ENCODE measurements around the gene FLRT3.

Gene FLRT3

DNA sequence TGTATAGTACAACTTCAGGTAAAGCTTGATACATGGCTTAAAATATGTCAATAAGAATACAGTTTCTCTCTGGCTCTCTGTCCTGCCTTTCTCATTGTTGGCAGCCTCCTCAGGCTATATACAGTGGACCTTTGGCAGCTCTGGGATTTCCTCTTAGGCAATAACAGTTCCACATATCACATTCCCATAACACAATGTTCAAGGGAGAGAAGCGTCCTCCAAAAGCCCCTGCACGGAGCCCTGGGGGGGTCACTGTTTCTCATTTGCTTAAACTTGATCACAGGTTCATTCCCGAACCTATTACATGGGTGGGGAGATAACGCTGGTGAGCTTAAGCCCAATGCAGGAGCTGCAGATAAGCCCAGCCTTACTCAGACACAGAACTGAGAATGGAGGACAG is 4.4 kb upstream of the FLRT3 start:
- H3K27ac ChIP-seq = no peak overlapping the region
- TF ChIP-seq, protein P1, sequence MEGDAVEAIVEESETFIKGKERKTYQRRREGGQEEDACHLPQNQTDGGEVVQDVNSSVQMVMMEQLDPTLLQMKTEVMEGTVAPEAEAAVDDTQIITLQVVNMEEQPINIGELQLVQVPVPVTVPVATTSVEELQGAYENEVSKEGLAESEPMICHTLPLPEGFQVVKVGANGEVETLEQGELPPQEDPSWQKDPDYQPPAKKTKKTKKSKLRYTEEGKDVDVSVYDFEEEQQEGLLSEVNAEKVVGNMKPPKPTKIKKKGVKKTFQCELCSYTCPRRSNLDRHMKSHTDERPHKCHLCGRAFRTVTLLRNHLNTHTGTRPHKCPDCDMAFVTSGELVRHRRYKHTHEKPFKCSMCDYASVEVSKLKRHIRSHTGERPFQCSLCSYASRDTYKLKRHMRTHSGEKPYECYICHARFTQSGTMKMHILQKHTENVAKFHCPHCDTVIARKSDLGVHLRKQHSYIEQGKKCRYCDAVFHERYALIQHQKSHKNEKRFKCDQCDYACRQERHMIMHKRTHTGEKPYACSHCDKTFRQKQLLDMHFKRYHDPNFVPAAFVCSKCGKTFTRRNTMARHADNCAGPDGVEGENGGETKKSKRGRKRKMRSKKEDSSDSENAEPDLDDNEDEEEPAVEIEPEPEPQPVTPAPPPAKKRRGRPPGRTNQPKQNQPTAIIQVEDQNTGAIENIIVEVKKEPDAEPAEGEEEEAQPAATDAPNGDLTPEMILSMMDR (conservative IDR thresholded peaks at IDR 0.05) = no peak

DNA sequence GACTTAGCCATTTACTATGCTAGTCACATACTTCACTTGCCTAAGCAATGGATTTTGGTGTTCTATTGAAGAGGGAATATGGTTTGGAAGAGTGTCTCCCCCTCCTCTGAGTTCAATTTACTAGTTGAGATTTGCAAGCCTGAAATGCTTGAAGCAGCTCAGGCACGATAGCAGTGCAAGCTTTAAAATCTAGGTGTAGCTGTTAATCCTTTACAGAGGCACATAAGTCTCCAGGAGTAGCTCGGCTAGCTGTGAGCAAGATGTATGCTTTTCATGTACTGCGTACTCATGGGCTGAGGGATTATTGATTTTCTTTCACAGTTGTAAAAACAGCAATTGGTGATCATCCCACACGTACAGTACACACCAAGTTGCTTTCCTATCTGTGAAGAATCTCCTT is 726 bp downstream of the FLRT3 start:
- TF ChIP-seq, protein P1 (conservative IDR thresholded peaks at IDR 0.05) = no peak; the same call in 1 of the 2 replicates

DNA sequence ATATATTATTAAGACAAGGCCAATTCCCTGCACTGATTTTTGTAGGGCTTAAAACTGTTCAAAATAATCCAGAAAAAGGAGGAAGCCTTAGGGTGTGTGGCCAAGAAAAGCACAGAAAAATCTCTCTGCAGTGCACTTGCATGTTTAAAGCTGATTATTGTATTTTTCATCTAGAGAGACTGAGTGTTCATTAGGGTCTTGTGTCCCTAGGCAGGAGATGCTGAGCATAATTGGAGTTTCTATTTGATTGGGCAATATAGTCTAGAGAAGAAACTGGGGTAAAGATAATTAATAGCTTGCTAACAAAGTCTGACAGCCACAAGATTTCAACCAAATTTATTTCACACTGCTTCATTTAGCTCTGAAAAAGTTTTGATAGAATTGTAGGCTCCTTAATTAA is 2.4 kb downstream of the FLRT3 start:
- TF ChIP-seq, protein P1 (conservative IDR thresholded peaks at IDR 0.05) = no peak
- no peak overlapping the region for H3K27ac ChIP-seq

More for the DNA sequence above, 726 bp downstream of the FLRT3 start:
- peak overlapping the region; percentile 66 for H3K27ac ChIP-seq

DNA sequence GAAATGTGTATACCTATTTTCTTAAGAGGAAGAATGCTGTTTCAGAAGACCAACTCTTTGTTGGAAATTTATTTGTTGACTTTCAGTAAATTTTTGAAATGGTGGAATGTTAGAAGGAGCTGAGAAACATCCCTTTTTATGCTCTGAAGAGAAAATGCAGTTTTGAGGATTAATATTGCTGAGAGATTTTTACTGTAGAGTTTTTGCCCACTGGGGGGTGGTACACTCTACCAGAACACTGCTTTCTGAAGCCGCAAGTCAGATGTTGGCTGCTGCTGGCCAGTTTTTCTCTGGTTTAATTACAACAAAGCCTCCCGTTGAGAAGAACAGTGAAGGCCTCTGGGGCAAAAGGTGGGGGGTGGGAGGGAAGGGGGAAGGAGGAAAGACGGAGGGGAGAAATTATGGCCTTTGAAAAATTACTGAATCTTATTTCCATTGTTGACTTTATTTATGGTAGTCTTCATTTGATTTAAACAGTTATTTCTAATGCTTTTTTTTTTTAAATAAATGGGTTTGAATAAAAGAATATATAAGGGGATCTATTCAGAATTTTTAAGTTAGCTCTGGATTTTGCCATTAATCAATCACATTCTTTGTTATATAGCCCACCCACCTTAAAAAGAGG is 3.0 kb downstream of the FLRT3 start:
- H3K27ac ChIP-seq = no peak overlapping the region
- TF ChIP-seq, protein P1 (conservative IDR thresholded peaks at IDR 0.05) = peak; percentile 78

DNA sequence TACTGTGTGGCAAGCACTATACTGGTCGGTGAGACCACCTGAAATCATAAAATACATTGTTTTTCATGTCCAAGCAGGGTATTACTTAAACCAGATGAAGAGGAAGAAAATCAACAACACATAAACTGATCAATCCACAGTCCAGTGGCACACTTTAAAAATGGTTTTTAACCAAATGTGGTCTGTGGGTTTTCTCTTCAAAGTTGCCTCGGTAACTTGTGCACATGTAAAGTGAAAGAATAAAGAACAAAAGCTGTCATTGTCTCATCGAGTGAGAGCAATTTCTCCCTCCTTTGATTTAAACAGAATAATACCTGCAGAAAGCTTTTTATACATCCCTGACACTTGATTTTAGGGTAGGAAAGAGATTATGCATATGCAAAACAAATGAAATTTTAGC is 3.7 kb downstream of the FLRT3 start:
- H3K27ac ChIP-seq = no peak overlapping the region
- TF ChIP-seq, protein P1 (conservative IDR thresholded peaks at IDR 0.05) = no peak

DNA sequence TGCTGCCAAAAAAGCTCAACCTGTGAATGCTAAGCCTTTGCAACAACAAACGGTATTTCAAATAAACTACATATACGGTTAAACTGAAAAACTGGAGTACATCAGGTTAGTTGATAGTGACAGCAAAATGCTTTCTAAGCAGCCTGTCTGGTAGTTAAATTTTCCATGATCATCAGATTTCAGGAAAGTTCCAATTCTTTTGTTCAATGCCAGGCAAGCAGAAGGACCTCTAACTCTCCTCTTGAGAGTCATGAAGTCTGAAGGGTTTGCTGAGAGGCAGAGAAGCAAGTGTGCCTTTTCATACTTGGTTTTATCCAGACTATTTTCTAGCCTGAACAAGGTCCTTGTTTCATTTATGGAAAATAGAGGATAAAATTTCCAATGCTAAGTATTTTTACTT is 4.5 kb downstream of the FLRT3 start:
- H3K27ac ChIP-seq = no peak overlapping the region
- TF ChIP-seq, protein P1 (conservative IDR thresholded peaks at IDR 0.05) = no peak

- TF ChIP-seq, protein P1 (conservative IDR thresholded peaks at IDR 0.05) = no peak
- no peak overlapping the region for H3K27ac ChIP-seq
Observed at GRCh38 chr20:14331646-14332045, 5.8 kb downstream of the FLRT3 start.
